Measurements from ENCODE around the gene IRF9.
A peak's percentile ranks its signal among the peaks of the same experiment; 100 is the strongest.

The IRF9 gene

GRCh38 chr14:24207625-24208024 is 46.6 kb downstream of the IRF9 start:
- no peak overlapping the region for H3K4me3 ChIP-seq (IDR thresholded peaks at IDR 0.05; ENCODE audit: insufficient read depth, low read depth, low read length)
- no peaks in the 10 kb centered on the region for H4K20me1 ChIP-seq (ENCODE audit: insufficient read depth)
- no peak overlapping the region for H3K4me2 ChIP-seq
- TF ChIP-seq CTCF (conservative IDR thresholded peaks at IDR 0.05; ENCODE audit: low read depth, low read length) = no peak
- no peaks in the 10 kb centered on the region for H3K36me3 ChIP-seq (ENCODE audit: insufficient read depth)
- H3K79me2 ChIP-seq (ENCODE audit: insufficient read depth, low read depth) = 0 out of 2 replicates have a peak, but pooled peaks cover 9% of the 10 kb centered on the region
- H3K27ac ChIP-seq = no peak overlapping the region
- H3K27me3 ChIP-seq (ENCODE audit: insufficient read depth, low read depth) = no peaks in the 10 kb centered on the region
- H3K9ac ChIP-seq = no peak overlapping the region
- H2AFZ ChIP-seq (ENCODE audit: low read depth) = no peak overlapping the region
- H3K4me1 ChIP-seq (ENCODE audit: low read depth, poor library complexity, severe bottlenecking) = no peaks in the 10 kb centered on the region

GRCh38 chr14:24211311-24211710 is 50.2 kb downstream of the IRF9 start:
- H3K9ac ChIP-seq = no peak overlapping the region
- H3K27me3 ChIP-seq (ENCODE audit: insufficient read depth, low read depth) = no peaks in the 10 kb centered on the region
- H3K27ac ChIP-seq = no peak overlapping the region
- H3K4me2 ChIP-seq = no peak overlapping the region; the same call in 1 of the 2 replicates
- H3K79me2 ChIP-seq (ENCODE audit: insufficient read depth, low read depth) = 0 out of 2 replicates have a peak, but pooled peaks cover 9% of the 10 kb centered on the region
- H2AFZ ChIP-seq (ENCODE audit: low read depth) = no peak overlapping the region
- no peak for TF ChIP-seq CTCF (conservative IDR thresholded peaks at IDR 0.05; ENCODE audit: low read depth, low read length)
- no peak overlapping the region for H3K4me3 ChIP-seq (IDR thresholded peaks at IDR 0.05; ENCODE audit: insufficient read depth, low read depth, low read length)
- no peaks in the 10 kb centered on the region for H4K20me1 ChIP-seq (ENCODE audit: insufficient read depth)
- H3K36me3 ChIP-seq (ENCODE audit: insufficient read depth) = no peaks in the 10 kb centered on the region
- H3K4me1 ChIP-seq (ENCODE audit: low read depth, poor library complexity, severe bottlenecking) = peaks cover 17% of the 10 kb centered on the region

GRCh38 chr14:24212924-24213865 is 52.1 kb downstream of the IRF9 start, which contains the start of gene CHMP4A:
Gene CHMP4A, minus strand, starts transcription at chr14:24213488. Its CDS starts 49 bp downstream, at chr14:24213439.
- no peaks in the 10 kb centered on the region for H4K20me1 ChIP-seq (ENCODE audit: insufficient read depth)
- peak within 1 kb of the TSS; percentile 64 for H3K4me2 ChIP-seq
- TF ChIP-seq CTCF (conservative IDR thresholded peaks at IDR 0.05; ENCODE audit: low read depth, low read length) = no peak
- H3K27ac ChIP-seq = peak within 1 kb of the TSS; percentile 89
- peak within 1 kb of the TSS; percentile 45; the same call in 1 of the 2 replicates for H2AFZ ChIP-seq (ENCODE audit: low read depth)
- peaks cover 22% of the 10 kb centered on the region for H3K4me1 ChIP-seq (ENCODE audit: low read depth, poor library complexity, severe bottlenecking)
- H3K79me2 ChIP-seq (ENCODE audit: insufficient read depth, low read depth) = 0 out of 2 replicates have a peak, but pooled peaks cover 9% of the 10 kb centered on the region
- no peak within 1 kb of the TSS for H3K4me3 ChIP-seq (IDR thresholded peaks at IDR 0.05; ENCODE audit: insufficient read depth, low read depth, low read length)
- no peaks in the 10 kb centered on the region for H3K36me3 ChIP-seq (ENCODE audit: insufficient read depth)
- no peaks in the 10 kb centered on the region for H3K27me3 ChIP-seq (ENCODE audit: insufficient read depth, low read depth)
- peak within 1 kb of the TSS; percentile 81 for H3K9ac ChIP-seq

GRCh38 chr14:24213866-24214662 is 53.0 kb downstream of the IRF9 start:
- peaks cover 22% of the 10 kb centered on the region for H3K4me1 ChIP-seq (ENCODE audit: low read depth, poor library complexity, severe bottlenecking)
- no peak overlapping the region for H3K4me3 ChIP-seq (IDR thresholded peaks at IDR 0.05; ENCODE audit: insufficient read depth, low read depth, low read length)
- peak overlapping the region; percentile 89 for H3K27ac ChIP-seq
- no peaks in the 10 kb centered on the region for H3K27me3 ChIP-seq (ENCODE audit: insufficient read depth, low read depth)
- H3K9ac ChIP-seq = peak overlapping the region; percentile 81; the same call in 1 of the 2 replicates
- TF ChIP-seq CTCF (conservative IDR thresholded peaks at IDR 0.05; ENCODE audit: low read depth, low read length) = no peak
- H3K36me3 ChIP-seq (ENCODE audit: insufficient read depth) = no peaks in the 10 kb centered on the region
- H2AFZ ChIP-seq (ENCODE audit: low read depth) = peak overlapping the region; percentile 45; the same call in 1 of the 2 replicates
- no peaks in the 10 kb centered on the region for H4K20me1 ChIP-seq (ENCODE audit: insufficient read depth)
- peak overlapping the region; percentile 64 for H3K4me2 ChIP-seq
- 0 out of 2 replicates have a peak, but pooled peaks cover 9% of the 10 kb centered on the region for H3K79me2 ChIP-seq (ENCODE audit: insufficient read depth, low read depth)
